ENCODE results near the gene LAMA4. TPM values are rescaled to one million over a fixed set of nuclear protein-coding genes. Genes with fewer than 3 reads are reported as not detected.

LAMA4 gene
- total RNA-seq, 1 experiment from 2014 or later, result 156 TPM

GRCh38 chr6:112193117-112193516, 61.2 kb downstream of the LAMA4 start:
- DNase-seq (ENCODE audit: low read depth), result no peak

DNA sequence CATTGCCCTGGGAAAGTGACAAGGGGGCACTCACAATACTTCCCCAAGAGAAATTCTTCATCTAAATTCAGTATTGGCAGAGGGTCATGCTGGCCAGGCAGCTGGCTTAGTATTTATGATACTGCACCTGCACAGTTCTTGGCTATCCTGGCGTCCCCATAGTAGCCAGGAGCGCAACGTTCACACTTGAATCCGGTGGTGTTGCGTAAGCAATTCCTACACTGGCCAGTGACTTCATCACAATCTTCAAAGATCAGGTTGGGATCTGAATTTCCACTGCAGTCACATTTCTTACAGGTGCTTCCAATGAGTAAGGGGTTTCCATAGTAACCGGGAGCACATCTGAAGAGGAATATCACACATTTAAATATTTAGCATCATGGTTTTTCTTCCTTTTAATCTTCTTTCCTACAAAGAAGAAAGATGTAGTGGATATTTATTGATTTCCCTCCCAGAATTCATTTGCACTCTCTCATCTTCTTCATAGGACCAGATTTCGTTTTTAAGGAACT, 62.8 kb downstream of the LAMA4 start:
- no peak for DNase-seq (ENCODE audit: low read depth)

DNA sequence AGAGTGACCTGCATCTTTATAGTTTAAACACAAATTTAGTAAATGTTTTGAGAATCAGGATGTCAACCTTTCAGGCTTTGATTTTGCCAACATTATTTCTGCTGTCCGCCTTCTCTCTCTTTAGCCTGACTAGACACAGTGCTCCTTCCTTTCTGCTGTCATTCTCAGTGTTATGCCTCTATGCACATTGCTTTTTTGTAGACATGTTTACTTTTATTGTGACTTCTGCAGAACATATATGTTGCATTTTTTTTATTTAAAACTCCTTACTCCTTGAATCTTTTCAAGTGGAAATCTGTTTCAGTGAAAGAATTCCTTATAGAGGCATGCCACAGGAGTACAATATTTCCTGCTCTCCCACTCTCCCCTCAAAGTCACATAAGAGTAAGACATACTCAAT, 64.2 kb downstream of the LAMA4 start:
- no peak for DNase-seq (ENCODE audit: low read depth)

- DNase-seq (ENCODE audit: low read depth), result no peak
Measured at GRCh38 chr6:112189494-112189893, 64.9 kb downstream of the LAMA4 start.

GRCh38 chr6:112188906-112189305, 65.5 kb downstream of the LAMA4 start:
- DNase-seq (ENCODE audit: low read depth), result no peak

- no peak for DNase-seq (ENCODE audit: low read depth)
Measured at GRCh38 chr6:112187736-112188135, 66.6 kb downstream of the LAMA4 start.

- no peak for DNase-seq (ENCODE audit: low read depth)
Measured at GRCh38 chr6:112184951-112185350, 69.4 kb downstream of the LAMA4 start.

DNA sequence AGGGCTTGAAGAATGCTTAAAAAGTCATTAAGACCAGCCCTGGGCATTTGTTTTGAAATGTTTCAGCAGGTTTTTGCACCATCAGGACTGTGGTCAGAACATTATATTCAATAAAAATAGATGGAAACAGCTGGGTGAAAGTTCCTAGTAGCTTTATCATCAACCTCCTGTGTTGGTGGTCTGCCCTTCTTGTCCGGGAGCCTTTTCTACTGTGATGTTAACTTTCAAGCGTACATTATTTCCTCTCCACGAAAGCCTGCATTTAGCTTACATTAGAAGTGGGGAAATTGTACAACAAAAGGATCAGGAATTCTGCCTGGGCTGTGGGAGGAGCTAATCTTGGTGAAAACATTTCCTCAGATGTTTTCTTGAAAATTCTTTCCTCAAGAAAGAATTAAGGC, 71.1 kb downstream of the LAMA4 start:
- DNase-seq (ENCODE audit: low read depth), result no peak

DNA sequence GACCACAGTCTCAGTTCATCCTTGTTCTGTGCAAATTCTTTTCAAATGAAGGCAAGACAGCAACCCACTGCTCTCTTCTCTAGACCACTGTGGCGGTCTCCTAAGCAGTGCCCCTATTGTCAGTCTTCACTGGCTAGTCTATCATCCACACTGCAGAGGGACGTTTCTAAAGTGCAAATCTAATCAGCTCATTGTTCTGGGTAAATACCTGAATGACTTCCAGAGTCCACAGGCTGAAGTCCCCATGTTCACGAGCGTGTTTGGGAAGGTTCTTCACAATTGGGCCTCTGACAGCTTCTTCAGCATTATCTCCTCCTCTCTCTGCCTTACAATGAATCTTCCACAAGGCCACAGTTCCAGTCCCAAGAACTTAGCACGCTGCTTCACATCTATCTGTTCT, 73.2 kb downstream of the LAMA4 start:
- no peak for DNase-seq (ENCODE audit: low read depth)

- DNase-seq (ENCODE audit: low read depth), result peak; percentile 90
Measured at GRCh38 chr6:112180095-112180820, 74.1 kb downstream of the LAMA4 start.

GRCh38 chr6:112179631-112180030, 74.7 kb downstream of the LAMA4 start:
- peak; percentile 28 for DNase-seq (ENCODE audit: low read depth)

DNA sequence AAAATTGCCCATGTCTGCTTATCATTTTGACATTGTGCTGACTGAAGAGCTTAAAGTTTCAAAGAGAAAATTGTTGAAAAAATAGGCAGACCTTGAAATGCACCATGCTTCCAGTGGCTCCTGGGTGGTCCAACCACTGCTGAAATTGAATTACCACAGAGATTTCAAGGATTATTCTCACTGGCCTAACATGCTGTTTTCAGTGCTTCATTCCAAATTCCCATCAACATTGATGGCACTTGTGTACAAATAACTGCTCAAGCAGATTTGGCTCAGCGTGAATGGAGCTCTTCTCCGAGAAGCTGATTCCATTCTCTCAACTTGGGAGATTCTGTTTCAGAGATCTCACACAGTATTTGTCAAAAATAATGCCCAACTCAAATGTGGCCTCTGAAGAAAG, 75.5 kb downstream of the LAMA4 start:
- DNase-seq (ENCODE audit: low read depth), result no peak

DNA sequence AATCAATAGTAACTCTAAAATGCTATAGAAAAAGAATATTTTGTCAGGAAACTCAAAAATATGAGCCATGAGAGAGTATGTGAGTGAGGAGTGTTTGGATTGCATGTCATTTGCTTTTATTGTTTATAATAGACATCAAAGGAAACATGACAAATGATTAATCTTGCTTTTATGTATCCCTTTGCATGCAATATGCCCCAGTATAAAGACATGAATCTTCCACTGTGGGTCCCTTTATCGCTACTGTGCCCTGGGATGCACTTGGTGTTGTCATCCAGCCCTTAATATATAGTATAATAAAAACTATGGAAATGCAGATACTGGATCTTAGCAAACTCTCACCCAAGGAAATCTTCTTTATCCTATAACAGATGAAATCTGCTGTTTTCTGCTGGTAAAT, 77.3 kb downstream of the LAMA4 start:
- no peak for DNase-seq (ENCODE audit: low read depth)

- DNase-seq (ENCODE audit: low read depth), result peak; percentile 27
Measured at GRCh38 chr6:112176175-112176574, 78.2 kb downstream of the LAMA4 start.

- DNase-seq (ENCODE audit: low read depth), result no peak
Measured at GRCh38 chr6:112173221-112173804, 81.1 kb downstream of the LAMA4 start.

DNA sequence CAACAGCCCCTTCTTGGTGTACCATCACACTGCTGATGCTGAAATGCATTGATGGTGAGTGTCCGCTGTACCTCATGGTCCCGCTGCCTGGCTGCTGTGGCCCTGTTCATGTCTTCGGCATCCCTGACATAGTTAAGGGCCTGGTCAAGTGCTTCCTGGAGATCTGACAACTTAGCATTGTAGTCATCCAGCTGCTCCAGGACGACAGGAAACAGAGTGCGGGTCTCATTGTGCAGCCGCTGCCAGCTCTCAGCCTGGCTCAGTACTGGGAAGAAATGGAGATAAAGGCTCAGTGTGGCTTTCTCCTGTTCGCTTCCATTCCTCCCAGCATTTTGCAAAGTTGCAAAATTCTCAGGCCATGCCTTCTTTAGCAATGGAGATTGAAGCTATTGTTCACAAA, 81.8 kb downstream of the LAMA4 start:
- DNase-seq (ENCODE audit: low read depth), result no peak

- no peak for DNase-seq (ENCODE audit: low read depth)
Measured at GRCh38 chr6:112169541-112169940, 84.8 kb downstream of the LAMA4 start.

GRCh38 chr6:112163295-112164257, 90.8 kb downstream of the LAMA4 start:
- DNase-seq (ENCODE audit: low read depth), result peak; percentile 24

GRCh38 chr6:112160745-112161144, 93.6 kb downstream of the LAMA4 start:
- DNase-seq (ENCODE audit: low read depth), result no peak

- DNase-seq (ENCODE audit: low read depth), result no peak
Measured at GRCh38 chr6:112156668-112157067, 97.7 kb downstream of the LAMA4 start.

DNA sequence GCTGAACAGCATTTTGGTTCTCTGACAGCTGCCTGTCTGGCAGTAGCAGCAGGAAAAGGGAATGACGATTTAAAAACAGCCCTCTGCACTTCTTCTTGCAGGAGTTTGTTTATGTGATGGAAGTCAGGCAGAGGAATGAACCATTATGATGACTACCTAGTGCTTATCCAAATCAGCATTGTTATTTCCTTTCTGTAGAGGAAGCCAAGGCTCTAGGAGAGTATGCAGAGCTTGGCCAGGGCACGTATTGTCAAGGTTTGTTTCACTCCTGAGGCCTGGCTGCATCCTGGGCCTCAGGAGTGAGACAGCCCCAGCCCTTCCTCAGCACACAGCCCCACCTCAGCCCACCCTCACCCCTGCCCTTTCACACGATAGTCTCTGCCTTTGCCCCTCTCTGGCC, 98.5 kb downstream of the LAMA4 start:
- DNase-seq (ENCODE audit: low read depth), result peak; percentile 63

DNA sequence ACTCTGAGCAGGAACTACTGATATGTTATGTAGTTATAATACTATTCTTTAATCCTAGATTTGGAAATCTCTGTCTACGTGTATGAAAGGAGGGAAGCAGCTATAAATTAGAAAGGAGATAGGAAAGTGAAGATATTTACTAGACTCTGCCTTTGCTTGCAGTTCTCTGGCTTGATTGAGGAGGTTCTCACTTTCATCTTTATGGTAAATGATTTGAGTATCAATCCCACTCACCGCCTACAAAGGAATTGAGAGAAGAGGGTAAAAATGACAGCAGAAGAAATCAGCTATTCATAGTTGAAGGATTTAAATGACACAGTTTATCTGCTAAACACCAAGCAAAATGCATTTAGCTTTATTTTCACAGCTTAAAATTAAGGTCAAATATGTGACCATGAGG, 99.7 kb downstream of the LAMA4 start:
- DNase-seq (ENCODE audit: low read depth), result no peak

Data from M059J (cell line).